Measurements from ENCODE around the gene CD52. TPM values are rescaled to one million over a fixed set of nuclear protein-coding genes. Genes with fewer than 3 reads are reported as not detected.

CD52 gene
- total RNA-seq, 1 donor from 2014 or later = 2.4 TPM

DNA sequence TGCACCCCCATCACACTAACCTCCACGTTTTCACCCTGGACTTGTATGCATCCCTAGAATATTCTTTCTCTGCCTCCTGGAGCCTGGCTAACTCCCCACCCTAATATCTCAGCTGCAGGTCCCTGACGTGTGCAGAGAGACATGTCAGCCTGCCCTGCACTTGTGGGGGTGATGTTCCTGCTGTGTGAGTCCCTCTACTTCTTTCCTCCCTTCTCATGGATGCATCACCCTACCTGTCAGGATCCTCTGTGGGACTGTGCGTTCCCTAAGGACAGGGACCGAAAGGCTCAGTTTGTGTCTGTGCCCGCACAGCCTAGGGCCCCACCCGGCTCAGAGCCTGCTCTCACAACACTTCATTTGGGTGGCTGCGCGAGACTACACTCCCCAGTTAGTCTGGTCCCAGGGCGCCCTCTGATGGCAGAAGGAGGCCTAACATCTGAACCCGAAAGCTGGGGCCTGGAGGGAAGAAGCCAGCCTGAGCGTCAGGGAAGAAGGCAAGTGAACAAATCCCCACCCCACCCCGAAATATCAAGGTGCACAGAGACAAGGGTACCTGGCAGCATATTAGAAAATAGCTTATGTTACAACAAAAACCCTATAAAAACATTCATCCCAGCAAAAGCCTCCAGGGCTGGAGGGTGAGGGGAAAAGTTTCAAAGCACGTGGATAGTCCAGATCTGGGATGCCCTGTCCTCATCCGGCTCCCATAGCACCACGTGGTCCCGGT is 3.7 kb downstream of the CD52 start:
- no peaks in the 10 kb centered on the region for H3K9me3 ChIP-seq (replicated peaks)
- no peak overlapping the region for H3K27ac ChIP-seq (replicated peaks)
- peaks cover 16% of the 10 kb centered on the region for H3K4me1 ChIP-seq
- no peaks in the 10 kb centered on the region for H3K36me3 ChIP-seq
- no peak overlapping the region for H3K4me3 ChIP-seq
- peak; percentile 91 for DNase-seq
- H3K27me3 ChIP-seq (ENCODE audit: low read depth) = peaks cover 9% of the 10 kb centered on the region
- intact Hi-C loops (cut with micrococcal nuclease) = loop anchor here (5.0 to 10.0 kb wide), 2 partner anchors 44 to 217 kb away; no protein-coding TSS in a partner anchor
- peak; percentile 89 for TF ChIP-seq CTCF (IDR thresholded peaks at IDR 0.05; ENCODE audit: borderline replicate concordance)

DNA sequence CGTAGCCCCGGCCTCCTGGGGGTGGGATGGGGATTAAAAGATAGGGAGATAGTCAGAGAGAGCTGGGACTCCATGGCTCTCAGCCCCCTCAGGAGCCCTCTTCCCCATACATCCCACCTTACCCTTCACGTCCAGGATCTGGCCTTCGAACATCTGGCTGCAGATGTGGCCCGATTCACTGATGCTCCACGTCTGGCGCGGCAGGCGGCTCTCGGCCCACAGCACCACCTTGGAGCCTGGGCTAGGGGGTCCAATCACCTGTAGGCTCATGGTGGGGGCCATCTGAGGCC is 4.2 kb downstream of the CD52 start:
- TF ChIP-seq CTCF (IDR thresholded peaks at IDR 0.05; ENCODE audit: borderline replicate concordance) = no peak
- Histone ChIP-seq H3K4me3 (no peak overlapping the region), H3K4me1 (peaks cover 16% of the 10 kb centered on the region), H3K36me3 (no peaks in the 10 kb centered on the region), H3K27ac (replicated peaks) (no peak overlapping the region), H3K27me3 (ENCODE audit: low read depth) (peaks cover 9% of the 10 kb centered on the region), H3K9me3 (replicated peaks) (no peaks in the 10 kb centered on the region)
- intact Hi-C loops (cut with micrococcal nuclease) = loop anchor here (5.0 to 10.0 kb wide), 2 partner anchors 45 to 217 kb away; no protein-coding TSS in a partner anchor
- DNase-seq = no peak

- Histone ChIP-seq H3K4me3 (no peak overlapping the region), H3K27me3 (ENCODE audit: low read depth) (peaks cover 16% of the 10 kb centered on the region), H3K36me3 (no peaks in the 10 kb centered on the region), H3K4me1 (peaks cover 9% of the 10 kb centered on the region), H3K27ac (replicated peaks) (no peak overlapping the region), H3K9me3 (replicated peaks) (no peaks in the 10 kb centered on the region)
- no peak for DNase-seq
- TF ChIP-seq CTCF (IDR thresholded peaks at IDR 0.05; ENCODE audit: borderline replicate concordance) = no peak
- intact Hi-C loops (cut with micrococcal nuclease) = loop anchor here (5.0 to 10.0 kb wide), 2 partner anchors 46 to 219 kb away; no protein-coding TSS in a partner anchor
These were observed 5.6 kb downstream of the CD52 start for GRCh38 chr1:26323382-26323781.

DNA sequence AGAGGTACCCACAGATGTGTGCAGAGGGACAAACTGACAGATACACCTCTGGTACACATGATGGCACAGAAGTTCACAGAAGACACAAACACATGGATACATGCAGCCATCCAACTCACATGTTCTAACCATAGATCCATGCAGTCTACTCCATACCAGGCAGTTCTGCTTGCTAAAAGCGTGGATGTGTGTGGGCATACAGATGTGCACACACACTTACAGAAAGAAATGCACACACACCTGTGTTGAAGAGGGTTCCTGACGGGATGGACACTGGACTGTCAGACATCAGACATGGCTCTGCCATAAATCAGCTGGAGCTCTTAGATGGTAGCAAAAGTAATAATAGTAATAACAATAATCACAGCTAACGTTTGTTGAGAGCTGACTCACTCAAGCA is 6.8 kb downstream of the CD52 start:
- DNase-seq = no peak
- Histone ChIP-seq H3K27ac (replicated peaks) (no peak overlapping the region), H3K36me3 (no peaks in the 10 kb centered on the region), H3K27me3 (ENCODE audit: low read depth) (peaks cover 23% of the 10 kb centered on the region), H3K4me1 (peaks cover 6% of the 10 kb centered on the region), H3K4me3 (no peak overlapping the region), H3K9me3 (replicated peaks) (no peaks in the 10 kb centered on the region)
- intact Hi-C loops (cut with micrococcal nuclease) = loop anchor here (5.0 to 10.0 kb wide), 2 partner anchors 47 to 220 kb away; no protein-coding TSS in a partner anchor
- TF ChIP-seq CTCF (IDR thresholded peaks at IDR 0.05; ENCODE audit: borderline replicate concordance) = no peak

GRCh38 chr1:26327956-26328362 is 10.2 kb downstream of the CD52 start:
- Histone ChIP-seq H3K4me3 (no peak overlapping the region), H3K9me3 (replicated peaks) (no peaks in the 10 kb centered on the region), H3K27me3 (ENCODE audit: low read depth) (peaks cover 56% of the 10 kb centered on the region), H3K4me1 (no peaks in the 10 kb centered on the region), H3K36me3 (no peaks in the 10 kb centered on the region), H3K27ac (replicated peaks) (no peak overlapping the region)
- no peak for TF ChIP-seq CTCF (IDR thresholded peaks at IDR 0.05; ENCODE audit: borderline replicate concordance)
- DNase-seq = no peak
- intact Hi-C loops (cut with micrococcal nuclease) = loop anchor here (10.0 kb wide), 1 partner anchor 223 kb away; no protein-coding TSS in a partner anchor
